ENCODE data around the gene CSAD. TPM values are rescaled to one million over a fixed set of nuclear protein-coding genes. Genes with fewer than 3 reads are reported as not detected.
"Not testable (repeated sequence)": the region's sequence is repeated elsewhere in the genome, so short reads cannot be mapped to it uniquely, and the experiment has no call there.

The CSAD gene
- total RNA-seq, 4 donors from 2014 or later = 29.1 to 142 (median 39.2) TPM

DNA sequence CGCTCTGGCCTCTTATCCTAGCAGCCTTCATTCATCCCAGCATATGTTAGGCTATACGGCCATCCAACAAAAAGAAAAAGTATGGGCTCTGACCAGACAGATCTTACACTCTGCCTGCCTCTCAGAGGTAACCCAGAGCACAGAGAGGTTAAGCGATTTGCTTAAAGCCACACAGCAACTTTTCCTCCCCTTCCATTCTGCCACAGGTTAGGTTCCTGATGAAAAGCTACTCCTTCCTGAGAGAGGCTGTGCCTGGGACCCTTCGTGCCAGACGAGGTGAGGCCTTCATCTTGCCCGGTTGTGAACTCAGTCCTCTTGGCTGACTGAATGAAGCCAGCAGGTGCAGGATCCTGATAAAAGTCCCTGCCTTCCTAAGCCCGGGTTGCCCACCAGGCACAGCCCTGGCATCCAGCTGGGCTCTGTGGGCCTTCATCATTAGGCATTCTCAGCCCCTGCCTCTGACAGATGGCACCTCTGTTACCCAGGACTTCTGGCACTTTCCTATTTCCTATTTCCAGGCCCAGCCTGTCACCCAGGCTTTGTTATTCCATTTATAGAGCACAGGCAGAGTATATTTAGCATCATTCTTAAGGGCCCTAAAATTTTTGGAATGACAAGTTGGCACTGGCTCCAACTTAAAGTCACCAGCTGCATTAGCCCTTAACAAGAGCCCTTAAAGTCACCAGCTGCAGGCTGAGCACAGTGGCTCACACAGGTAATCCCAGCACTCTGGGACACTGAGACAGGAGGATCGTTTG, 64.7 kb downstream of the CSAD start:
- no peak for DNase-seq
- in situ Hi-C loops (cut with MboI; ENCODE audit: low pct_ligation_motif_present in 1 of 4, low pct_unique_long_range_greater_than_20kb in 1 of 4, low sequenced_read_pairs in 3 of 4) = no loop called here
- Histone ChIP-seq H3K27ac (no peak overlapping the region), H3K27me3 (no peaks in the 10 kb centered on the region), H3K9me3 (no peaks in the 10 kb centered on the region), H3K4me1 (no peaks in the 10 kb centered on the region), H3K36me3 (no peaks in the 10 kb centered on the region), H3K4me3 (no peak overlapping the region)
- TF ChIP-seq EP300 (IDR thresholded peaks at IDR 0.05; ENCODE audit: low read depth) (no peak), POLR2AphosphoS5 (IDR thresholded peaks at IDR 0.05) (no peak), POLR2A (IDR thresholded peaks at IDR 0.05) (no peak)
- TF ChIP-seq, protein P1, sequence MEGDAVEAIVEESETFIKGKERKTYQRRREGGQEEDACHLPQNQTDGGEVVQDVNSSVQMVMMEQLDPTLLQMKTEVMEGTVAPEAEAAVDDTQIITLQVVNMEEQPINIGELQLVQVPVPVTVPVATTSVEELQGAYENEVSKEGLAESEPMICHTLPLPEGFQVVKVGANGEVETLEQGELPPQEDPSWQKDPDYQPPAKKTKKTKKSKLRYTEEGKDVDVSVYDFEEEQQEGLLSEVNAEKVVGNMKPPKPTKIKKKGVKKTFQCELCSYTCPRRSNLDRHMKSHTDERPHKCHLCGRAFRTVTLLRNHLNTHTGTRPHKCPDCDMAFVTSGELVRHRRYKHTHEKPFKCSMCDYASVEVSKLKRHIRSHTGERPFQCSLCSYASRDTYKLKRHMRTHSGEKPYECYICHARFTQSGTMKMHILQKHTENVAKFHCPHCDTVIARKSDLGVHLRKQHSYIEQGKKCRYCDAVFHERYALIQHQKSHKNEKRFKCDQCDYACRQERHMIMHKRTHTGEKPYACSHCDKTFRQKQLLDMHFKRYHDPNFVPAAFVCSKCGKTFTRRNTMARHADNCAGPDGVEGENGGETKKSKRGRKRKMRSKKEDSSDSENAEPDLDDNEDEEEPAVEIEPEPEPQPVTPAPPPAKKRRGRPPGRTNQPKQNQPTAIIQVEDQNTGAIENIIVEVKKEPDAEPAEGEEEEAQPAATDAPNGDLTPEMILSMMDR (IDR thresholded peaks at IDR 0.05) = no peak
- WGBS, 2 donors (ENCODE audit: low coverage in 1 of 2) = 92% methylated on average over 8 of the region's 8 CpGs; no CpG with 5 or more reads in 1 of the 2 donors
- intact Hi-C loops (cut with DNase I; ENCODE audit: low total_unique reads) = no loop called here

DNA sequence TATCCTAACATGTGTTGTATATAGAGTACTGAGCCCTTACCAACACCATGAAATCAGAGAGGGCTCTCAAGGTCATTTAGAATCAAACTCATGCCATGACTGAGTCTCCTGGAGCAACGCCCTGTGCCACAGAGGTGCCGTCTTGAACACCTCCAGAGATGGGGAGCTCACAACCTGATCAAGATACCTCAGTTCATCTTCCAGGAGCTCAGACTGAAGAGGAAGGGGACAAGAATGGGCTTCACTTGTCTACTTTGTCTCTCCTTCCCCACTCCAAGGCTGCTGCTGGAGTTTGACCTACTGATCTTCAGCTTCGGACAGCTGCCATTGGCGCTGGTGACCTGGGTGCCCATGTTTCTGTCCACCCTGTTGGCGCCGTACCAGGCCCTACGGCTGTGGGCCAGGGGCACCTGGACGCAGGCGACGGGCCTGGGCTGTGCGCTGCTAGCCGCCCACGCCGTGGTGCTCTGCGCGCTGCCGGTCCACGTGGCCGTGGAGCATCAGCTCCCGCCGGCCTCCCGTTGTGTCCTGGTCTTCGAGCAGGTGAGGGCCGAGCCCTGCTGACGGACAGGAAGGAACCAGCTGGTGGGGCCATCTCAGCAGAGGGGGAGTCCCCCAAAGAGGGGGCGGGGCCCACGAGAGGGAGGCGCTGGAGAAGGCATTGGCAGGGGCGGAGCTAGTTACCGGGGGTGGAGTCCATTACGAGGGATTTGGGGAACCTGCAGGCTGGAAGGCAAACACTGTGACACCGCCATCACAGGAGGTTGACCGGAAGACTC, 65.4 kb downstream of the CSAD start:
- Histone ChIP-seq H3K9me3 (no peaks in the 10 kb centered on the region), H3K27me3 (no peaks in the 10 kb centered on the region), H3K27ac (no peak overlapping the region), H3K36me3 (no peaks in the 10 kb centered on the region), H3K4me1 (no peaks in the 10 kb centered on the region), H3K4me3 (no peak overlapping the region)
- 87% methylated on average over 33 of the region's 33 CpGs; no CpG with 5 or more reads in 1 of the 2 donors for WGBS, 2 donors (ENCODE audit: low coverage in 1 of 2)
- in situ Hi-C loops (cut with MboI; ENCODE audit: low pct_ligation_motif_present in 1 of 4, low pct_unique_long_range_greater_than_20kb in 1 of 4, low sequenced_read_pairs in 3 of 4) (no loop called here), intact Hi-C loops (cut with DNase I; ENCODE audit: low total_unique reads) (no loop called here)
- no peak for DNase-seq
- TF ChIP-seq, protein P1 (IDR thresholded peaks at IDR 0.05) = no peak
- TF ChIP-seq POLR2A (IDR thresholded peaks at IDR 0.05) (no peak), EP300 (IDR thresholded peaks at IDR 0.05; ENCODE audit: low read depth) (no peak), POLR2AphosphoS5 (IDR thresholded peaks at IDR 0.05) (no peak)

DNA sequence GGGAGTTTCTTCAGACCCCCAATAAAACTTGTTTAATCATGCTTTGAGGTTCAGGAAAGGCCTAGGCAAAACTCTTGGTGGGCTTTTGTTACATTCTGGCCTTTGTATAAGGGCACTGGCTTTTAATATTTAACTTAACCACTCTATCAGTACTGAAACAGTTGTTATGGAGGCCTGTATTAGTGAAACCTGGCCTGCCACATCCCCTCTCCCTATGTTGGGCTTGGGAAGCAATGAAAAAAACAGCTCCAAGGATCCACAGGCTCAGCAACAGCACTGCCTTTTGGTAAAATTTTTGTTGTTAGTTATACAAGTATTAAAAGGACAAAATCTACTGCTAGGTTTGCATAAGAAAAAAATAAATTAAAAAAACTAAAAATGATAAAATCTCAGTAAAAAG, 66.8 kb downstream of the CSAD start:
- DNase-seq = no peak
- Histone ChIP-seq H3K27ac (no peak overlapping the region), H3K36me3 (no peaks in the 10 kb centered on the region), H3K4me1 (no peaks in the 10 kb centered on the region), H3K4me3 (no peak overlapping the region), H3K9me3 (no peaks in the 10 kb centered on the region), H3K27me3 (no peaks in the 10 kb centered on the region)
- in situ Hi-C loops (cut with MboI; ENCODE audit: low pct_ligation_motif_present in 1 of 4, low pct_unique_long_range_greater_than_20kb in 1 of 4, low sequenced_read_pairs in 3 of 4) (no loop called here), intact Hi-C loops (cut with DNase I; ENCODE audit: low total_unique reads) (no loop called here)
- TF ChIP-seq POLR2AphosphoS5 (IDR thresholded peaks at IDR 0.05) (no peak), EP300 (IDR thresholded peaks at IDR 0.05; ENCODE audit: low read depth) (no peak), POLR2A (IDR thresholded peaks at IDR 0.05) (no peak)
- TF ChIP-seq, protein P1 (IDR thresholded peaks at IDR 0.05) = no peak

DNA sequence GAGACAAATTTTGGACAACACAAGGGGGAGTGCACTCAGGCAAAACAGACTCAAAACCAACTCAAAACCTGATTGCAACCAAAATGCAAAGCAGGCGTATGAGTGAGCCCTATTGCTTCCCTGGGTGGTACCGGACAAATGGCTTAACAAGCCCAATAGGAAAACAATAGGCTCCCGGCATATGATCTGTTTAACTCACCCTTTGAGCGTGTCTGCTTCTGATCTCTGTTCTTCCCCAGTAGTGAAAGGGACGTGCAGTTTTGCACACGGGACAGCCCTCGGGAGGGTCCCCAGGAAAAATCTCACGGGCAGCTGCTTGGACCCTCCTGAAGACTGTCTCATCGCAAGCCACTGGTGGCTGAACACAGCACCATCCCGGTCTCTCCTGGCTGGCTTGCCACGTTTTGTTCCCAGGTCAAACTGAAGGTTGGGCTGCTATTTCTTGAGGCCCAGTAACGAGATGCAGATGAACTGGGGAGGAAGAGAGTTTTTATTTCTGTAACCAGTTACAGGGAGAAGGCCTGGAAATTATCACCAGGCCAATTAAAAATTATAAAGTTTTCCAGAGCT, 67.5 kb downstream of the CSAD start:
- no peaks in the 10 kb centered on the region for H3K27me3 ChIP-seq

DNA sequence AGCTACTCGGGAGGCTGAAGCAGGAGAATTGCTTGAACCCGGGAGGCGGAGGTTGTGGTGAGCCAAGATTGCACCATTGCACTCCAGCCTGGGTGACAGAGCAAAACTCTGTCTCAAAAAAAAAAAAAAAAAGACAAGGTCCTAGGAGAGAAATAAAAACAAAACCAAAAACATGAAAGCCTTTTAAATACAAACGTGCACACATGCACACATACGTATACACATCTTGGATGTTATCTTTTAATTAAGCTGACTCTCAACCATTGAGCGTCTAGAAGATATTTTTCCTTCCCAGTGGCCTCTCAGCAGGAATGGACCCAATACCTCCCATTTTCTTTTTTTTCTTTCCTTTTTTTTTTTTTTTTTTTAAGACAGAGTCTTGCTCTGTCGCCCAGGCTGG, 68.3 kb downstream of the CSAD start:
- H3K36me3 ChIP-seq; H3K4me3 ChIP-seq; intact Hi-C loops (cut with DNase I; ENCODE audit: low total_unique reads); in situ Hi-C loops (cut with MboI; ENCODE audit: low pct_ligation_motif_present in 1 of 4, low pct_unique_long_range_greater_than_20kb in 1 of 4, low sequenced_read_pairs in 3 of 4); H3K9me3 ChIP-seq; H3K27me3 ChIP-seq; H3K27ac ChIP-seq; H3K4me1 ChIP-seq; DNase-seq: not testable (repeated sequence)
- WGBS, 2 donors (ENCODE audit: low coverage in 1 of 2) = 87 to 91% methylated on average over 5 to 7 of the region's 7 CpGs

More for the DNA sequence above, 67.5 kb downstream of the CSAD start:
- no peak for DNase-seq
- 40 to 76% methylated on average over 1 to 12 of the region's 12 CpGs for WGBS, 2 donors (ENCODE audit: low coverage in 1 of 2)
- Histone ChIP-seq H3K9me3 (no peaks in the 10 kb centered on the region), H3K4me1 (no peaks in the 10 kb centered on the region), H3K36me3 (no peaks in the 10 kb centered on the region), H3K4me3 (no peak overlapping the region), H3K27ac (no peak overlapping the region)
- intact Hi-C loops (cut with DNase I; ENCODE audit: low total_unique reads) = no loop called here
- in situ Hi-C loops (cut with MboI; ENCODE audit: low pct_ligation_motif_present in 1 of 4, low pct_unique_long_range_greater_than_20kb in 1 of 4, low sequenced_read_pairs in 3 of 4) = no loop called here
- TF ChIP-seq, protein P1 (IDR thresholded peaks at IDR 0.05) = no peak
- TF ChIP-seq POLR2AphosphoS5 (IDR thresholded peaks at IDR 0.05) (no peak), EP300 (IDR thresholded peaks at IDR 0.05; ENCODE audit: low read depth) (no peak), POLR2A (IDR thresholded peaks at IDR 0.05) (no peak)
